Islet precursor cell (in vitro differentiated cells): ENCODE data around the gene MAN2A2.
"Not testable (repeated sequence)": the region's sequence is repeated elsewhere in the genome, so short reads cannot be mapped to it uniquely, and the experiment has no call there.

Experiments
- DNase-seq: peaks from one replicate; pipeline ENCODE4 v3.0.0-alpha.2; 2018

MAN2A2 gene

DNA sequence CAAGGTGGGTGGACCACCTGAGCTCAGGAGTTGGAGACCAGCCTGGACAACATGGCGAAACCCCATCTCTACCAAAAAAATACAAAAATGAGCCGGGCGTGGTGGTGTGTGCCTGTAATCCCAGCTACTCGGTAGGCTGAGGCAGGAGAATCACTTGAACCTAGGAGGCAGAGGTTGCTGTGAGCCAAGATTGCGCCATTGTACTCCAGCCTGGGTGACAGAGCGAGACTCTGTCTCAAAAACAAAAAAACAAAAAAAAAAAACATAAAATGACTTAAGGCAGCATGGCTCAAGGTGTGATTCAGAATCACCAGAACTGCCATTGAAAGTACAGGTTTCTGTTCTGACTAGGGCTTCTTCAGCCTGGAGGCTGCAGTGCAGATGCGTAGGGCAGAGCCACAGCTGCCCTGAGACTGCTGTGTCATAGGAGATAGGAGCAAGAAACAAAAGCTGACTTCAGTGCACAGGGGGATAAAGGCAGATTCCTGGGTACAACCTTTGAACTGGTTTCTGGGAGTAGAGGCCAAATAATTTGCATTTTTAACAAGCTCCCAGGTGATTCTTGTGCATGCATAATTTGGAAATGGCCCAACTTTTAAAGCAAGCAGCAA lies 19.7 kb downstream of the MAN2A2 start:
- DNase-seq = not testable (repeated sequence)

DNA sequence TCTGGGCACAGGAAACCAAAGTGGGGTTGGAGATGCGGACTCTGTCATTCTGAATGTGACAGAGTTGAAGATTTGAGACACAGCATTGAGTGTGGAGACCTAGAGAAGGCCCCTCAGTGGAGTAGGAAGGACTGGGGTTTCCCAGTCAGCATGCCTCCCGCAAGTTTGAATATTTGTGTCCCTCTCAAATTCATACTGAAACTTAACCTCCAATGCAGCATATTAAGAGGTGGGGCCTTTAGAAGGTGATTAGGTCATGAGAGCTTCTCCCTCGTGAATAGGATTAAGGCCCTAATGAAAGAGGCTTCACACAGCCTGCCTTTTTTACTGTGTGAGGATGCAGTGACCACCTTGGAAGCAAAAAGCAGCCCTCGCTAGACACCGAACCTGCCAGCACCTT lies 21.3 kb downstream of the MAN2A2 start:
- no peak for DNase-seq

DNA sequence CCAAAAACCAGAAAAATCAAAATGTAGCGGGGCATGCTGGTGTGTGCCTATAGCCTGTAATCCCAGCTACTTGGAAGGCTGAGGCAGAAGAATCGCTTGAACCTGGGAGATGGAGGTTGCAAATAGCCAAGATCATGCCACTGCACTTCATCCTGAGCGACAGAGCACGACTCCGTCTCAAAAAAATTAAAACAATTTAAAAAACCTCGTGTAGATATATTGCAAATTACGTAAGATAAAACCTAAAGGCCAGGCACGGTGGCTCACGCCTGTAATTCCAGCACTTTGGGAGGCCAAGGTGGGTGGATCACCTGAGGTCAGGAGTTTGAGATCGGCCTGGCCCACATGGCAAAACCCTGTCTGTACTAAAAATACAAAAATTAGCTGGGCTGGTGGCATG lies 23.7 kb downstream of the MAN2A2 start:
- not testable (repeated sequence) for DNase-seq

DNA sequence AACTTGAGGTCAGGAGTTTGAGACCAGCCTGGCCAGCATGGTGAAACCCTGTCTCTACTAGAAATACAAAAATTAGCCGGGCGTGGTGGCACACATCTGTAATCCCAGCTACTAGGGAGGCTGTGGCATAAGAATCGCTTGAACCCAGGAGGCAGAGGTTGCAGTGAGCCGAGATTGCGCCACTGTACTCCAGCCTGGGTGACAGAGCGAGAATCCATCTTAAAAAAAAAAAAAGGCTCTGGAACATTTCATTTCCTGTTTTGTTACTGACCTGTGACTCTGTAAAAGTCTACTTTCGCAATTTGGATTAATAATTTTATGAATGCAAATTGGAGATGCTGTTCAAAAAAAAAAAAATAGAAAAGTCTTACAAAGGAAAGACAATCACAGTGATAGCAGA lies 25.0 kb downstream of the MAN2A2 start:
- not testable (repeated sequence) for DNase-seq

DNA sequence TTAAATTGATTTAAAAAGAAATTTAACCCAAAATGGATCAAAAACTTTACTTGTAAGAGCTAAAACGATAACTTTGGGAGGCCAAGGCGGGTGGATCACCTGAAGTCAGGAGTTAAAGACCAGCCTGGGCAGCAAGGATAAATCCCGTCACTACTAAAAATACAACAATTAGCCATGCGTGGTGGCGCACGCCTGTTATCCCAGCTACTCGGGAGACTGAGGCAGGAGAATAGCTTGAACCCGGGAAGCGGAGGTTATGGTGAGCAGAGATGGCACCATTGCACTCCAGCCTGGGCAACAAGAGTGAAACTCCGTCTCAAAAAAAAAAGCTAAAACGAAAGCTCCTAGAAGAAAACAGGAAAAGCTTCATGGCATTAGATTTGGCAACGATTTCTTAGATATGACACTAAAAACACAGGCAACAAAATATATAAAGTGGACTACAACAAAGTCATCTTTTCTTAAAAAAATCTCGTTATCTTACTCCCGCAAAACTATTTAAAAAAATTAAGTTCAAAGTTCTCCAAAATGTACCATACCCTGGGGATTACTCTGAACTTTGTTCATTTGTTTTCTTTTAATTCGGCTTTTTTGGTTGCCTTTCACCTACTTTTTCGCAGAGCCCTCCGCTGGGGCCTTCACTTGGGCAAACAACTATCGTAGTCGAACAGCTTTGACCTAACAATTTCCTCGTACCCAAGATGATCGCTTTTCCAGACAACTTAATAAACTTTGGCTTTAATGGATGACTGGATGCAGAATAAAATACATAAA lies 26.3 kb downstream of the MAN2A2 start:
- no peak for DNase-seq

DNA sequence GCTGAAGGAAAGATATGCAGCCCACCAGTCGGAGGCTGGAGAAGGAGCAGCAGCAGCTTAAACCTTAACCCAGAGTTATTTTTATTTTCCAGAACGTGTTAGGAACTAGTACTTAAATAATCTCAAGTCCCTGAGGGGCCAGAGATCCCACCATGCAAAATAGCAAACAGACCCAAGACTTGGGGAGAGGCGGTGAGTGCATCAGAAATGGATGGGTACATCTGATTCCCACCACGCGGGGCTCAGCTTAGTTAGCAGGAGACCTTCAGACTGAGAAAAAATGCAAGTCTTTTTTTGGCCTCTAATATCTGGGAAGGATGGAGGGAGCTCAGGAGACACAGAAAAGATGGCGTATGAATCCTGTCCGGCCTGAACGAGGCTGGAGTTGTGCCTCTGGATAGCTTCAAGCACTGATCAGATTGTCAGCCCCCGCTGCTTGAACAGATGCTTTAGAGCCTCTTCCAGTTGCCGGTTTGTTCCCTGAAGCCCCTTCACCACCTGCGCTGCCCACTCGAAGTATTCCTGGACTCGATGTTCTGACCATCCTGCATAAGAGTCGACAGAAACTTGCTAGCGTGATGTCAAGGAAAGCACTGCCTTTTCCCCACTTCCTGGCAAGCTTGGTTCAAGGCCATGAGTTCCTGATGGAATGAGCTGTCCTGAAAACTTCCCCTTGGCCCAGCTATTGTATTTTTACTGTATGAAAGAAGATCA lies 27.9 kb downstream of the MAN2A2 start:
- no peak for DNase-seq

DNA sequence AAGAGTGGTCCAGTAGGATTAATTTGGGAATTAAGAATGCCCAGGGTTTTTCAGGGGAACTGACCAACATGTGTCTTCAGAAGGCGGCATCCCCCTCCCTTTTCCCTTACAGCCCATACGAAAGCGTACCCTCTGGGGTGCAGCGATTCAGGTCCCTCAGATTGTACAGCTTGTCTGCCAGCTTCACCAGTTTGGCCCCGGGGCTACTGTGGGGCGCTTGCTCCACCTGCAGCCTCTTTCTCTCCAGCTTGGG lies 28.4 kb downstream of the MAN2A2 start:
- no peak for DNase-seq

DNA sequence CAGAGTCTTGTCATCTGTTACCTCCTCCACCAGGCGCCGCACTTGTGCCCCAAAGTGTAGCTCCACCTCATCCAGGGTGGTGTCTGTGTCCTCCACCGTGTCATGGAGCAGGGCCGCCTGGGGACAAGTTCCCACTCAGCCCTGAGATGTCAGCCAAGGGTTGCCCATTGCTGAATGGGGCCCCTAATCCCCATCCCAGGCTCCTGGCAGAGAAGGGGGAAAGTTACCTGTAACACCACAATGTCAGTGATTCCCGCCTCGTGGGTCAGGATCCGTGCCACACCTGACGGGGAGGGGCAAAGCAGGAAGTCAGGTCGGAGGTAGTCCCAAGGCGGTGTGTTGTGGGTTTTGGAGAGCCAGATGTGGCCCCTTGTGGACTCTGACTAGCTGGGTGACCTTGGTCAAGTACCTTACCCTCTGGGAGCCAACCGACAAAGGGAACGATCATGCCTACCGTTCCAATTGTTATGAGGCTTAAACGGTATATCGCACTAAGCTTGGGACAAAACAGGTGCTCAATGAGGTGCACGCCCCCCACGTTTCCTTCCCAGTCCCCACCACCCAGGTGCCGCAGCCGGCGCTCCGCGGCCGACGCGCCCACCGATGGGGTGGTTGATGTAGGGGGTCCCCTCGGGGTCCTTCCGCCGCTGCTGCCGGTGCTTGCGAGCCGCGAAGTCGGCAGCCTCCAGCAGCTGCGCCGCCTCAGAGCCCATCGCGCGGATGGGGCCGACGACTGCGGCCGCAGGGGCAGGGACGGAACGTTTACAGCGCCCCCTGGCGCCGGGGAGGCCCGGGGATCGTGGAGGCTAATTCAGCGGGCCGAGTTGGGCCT lies 28.9 kb downstream of the MAN2A2 start, which contains the start of gene HDDC3:
Gene HDDC3 (minus strand): TSS at position 722 of the 832 bp plus-strand sequence. CDS start 9 bp downstream, at position 713.
- peak; percentile 94 for DNase-seq

DNA sequence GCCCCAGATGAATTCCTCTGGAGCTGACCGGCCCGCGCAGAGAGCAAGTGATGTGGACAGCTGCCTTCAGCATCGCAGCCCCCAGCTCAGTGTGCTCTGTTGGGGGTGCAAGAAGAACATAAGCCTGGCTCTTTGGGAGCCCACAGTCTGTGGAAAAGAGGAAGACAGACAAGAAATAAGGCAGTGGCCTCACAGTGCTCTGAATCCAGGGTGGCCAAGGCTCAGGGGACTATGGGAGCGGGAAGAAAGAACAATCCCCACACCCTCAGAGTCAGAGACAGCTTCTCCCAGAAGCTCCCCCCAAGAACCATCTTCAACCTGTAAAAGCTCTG lies 29.5 kb downstream of the MAN2A2 start:
- no peak for DNase-seq

DNA sequence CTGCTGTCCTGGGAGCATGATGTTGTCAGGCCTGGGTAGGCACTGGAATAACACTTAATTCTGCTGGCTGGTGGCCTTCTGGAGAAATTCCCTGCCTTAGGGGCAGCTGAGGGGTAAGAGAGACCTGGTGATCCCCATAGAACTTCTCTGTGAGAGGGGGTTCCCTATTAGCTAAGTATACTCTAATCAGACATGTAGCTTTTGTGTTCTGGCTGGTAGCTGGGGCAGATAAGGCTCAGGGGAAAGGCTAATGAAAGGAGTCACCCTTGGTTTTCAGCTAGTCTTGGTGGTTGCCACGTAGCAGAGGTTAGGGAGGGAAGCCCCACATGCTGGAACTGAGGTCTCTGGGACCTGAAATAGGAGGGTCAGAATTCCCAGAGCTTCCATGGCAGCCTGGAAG lies 30.2 kb downstream of the MAN2A2 start:
- no peak for DNase-seq

DNA sequence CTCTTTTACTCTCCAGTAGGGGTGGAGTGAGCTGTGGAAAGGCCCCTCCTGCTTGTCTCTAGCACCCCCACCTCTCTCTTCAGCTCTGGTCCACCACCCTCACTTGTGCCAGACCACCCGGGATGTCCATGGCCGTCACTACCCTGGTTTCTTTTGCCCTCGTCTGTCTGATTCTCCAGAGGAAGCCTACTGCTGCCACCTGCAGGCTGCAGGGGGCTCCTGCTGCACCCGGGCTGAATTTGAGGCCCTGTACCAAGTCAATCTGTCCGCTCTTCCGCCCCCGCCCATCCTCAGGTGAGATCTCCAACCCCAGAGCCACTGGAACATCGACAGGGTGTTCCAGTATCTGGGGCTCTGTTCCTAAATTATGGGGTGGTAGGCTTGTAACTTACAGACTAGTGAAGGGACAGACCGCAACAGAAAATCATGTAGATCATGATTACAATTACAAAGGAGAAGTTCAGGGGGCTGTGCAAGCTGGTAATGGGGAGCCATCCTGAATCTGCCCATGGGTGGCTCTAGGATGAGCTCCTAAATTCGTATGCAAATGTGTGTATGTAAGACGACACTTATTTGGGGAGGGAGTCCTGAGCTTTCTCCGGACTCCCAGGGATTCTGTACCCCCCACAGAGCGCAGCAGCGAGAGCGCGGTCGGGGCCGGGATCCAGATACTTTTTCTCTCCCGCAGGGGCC lies 31.3 kb downstream of the MAN2A2 start:
- peak; percentile 95 for DNase-seq

DNA sequence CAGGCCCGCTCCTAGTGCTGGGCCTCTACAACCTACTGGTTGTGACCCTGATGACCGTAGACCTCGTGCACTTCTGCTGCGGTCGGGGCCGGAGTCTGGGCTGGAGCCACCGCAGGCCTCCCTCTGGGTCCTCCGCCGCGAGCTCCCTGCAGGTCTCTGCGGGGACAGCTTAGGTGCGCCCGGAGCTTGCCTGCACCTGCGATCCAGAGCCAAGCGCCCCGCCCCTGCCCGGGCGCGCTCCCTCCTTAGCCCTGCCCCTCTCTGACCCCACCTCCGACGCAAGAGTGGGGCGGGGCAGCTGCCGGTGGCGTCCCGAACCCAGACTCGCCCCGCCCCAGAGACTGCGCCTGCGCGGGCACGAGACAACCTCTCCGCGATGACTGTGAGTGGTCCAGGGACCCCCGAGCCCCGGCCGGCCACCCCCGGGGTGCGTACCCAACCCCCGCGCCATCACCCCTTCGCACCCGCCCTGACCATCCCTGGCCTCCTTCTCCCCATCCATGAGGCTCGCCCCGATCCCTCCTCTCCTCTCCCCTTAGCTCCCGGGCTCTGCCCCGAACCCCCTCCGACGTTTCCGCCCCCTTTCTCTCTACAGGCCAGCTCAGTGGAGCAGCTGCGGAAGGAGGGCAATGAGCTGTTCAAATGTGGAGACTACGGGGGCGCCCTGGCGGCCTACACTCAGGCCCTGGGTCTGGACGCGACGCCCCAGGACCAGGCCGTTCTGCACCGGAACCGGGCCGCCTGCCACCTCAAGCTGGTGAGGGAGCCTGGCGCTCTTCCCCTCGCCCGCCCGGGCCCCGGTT lies 32.0 kb downstream of the MAN2A2 start, which contains the start of gene UNC45A:
Gene UNC45A (plus strand): TSS at position 337 of the 803 bp plus-strand sequence. CDS start 40 bp downstream, at position 377.
- peak; percentile 97 for DNase-seq

DNA sequence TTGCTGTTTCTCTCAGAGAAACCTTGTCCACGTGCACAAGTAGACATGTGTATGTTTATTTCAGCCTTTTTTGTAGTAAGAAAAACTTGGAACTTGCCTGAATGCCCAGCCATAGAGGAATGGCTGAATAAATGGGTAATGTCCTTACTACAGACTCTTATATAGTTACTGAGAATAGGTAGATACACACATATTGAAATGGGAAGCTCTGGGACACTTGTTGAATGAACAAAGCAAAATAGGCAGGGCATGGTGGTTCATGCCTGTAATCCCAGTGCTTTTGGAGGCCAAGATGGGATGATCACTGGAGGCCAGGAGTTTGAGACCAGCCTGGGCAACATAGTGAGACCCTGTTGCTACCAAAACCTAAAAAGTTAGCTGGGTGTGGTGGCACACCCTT lies 33.7 kb downstream of the MAN2A2 start:
- DNase-seq = no peak

DNA sequence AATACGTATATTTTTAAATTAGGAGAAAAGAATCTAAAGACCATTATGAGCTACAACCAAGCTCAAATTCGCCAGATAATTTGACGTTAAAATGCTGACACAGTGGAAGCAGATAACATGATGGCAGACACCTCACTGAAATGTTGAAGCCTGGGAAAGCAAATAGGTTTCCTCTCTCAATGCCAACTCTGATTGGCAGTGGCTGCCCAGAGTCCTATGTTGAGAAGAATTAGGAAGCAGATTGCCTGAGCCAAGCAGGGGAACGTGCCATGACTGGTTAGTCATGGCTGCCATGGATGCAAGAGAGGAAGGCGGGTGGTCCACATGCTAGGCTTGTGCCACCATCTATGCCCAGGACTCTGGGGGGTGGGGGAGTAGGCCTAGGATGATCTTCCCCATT lies 35.2 kb downstream of the MAN2A2 start:
- DNase-seq = no peak

DNA sequence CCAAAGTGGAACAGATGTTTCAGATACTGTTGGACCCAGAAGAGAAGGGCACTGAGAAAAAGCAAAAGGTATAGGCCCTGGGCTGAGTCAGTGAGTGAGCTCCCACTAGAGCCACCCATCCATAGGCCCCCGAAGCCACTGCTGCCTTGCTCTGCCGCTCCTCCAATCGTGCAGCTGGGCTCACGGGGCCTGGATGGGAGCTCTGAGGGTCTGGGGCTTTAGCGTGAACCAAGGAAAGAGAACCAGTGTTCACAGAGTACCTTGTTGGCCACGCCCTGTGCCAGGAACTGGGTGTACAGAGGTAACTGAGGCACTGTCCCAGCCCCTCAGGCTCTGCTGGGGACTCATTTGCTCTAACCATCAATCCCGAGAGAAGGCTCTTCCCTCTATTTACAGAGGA lies 36.7 kb downstream of the MAN2A2 start:
- DNase-seq = no peak

DNA sequence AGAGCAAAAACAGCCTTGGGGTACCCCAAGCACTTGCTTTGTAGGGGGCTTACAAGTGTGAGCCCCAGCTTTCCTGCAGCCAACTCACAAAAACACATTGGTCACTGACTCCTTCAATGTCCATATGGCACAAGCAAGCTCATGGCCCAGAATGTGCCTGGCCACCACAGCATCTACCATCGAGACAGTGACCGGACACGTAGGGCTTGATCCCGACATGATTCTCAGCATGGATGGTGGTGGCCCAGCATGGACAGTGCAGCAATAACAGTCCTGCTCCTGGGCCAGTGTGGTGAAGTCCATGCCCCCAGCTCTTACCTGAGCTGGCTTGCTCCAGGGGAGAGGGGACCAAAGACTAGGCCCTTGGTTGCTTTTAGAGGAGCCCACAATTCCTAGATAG lies 37.9 kb downstream of the MAN2A2 start:
- DNase-seq = no peak

DNA sequence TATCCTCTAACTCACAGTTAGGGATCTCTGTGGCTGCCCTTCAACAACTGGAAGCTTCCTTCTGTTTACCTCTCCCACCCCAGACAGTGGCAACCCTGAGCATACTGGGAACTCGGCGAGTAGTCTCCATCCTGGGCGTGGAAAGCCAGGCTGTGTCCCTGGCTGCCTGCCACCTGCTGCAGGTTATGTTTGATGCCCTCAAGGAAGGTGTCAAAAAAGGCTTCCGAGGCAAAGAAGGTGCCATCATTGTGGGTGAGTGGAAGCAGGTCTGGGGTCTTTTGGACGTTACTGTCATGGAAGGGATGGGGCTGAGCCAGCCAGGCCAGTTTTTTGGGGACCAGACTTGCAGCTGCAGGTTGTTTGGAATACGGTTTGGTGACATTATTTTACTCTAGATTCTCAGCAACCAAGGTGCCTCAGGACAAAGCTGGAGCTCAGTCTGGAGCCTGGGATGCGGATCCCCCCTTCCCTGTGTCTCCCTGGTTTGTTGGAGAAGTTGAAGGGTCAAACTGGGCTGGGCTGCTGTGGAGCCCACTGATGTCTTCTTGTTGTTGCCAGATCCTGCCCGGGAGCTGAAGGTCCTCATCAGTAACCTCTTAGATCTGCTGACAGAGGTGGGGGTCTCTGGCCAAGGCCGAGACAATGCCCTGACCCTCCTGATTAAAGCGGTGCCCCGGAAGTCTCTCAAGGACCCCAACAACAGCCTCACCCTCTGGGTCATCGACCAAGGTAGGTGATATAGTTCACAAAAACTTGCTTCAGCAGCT lies 39.4 kb downstream of the MAN2A2 start:
- no peak for DNase-seq

DNA sequence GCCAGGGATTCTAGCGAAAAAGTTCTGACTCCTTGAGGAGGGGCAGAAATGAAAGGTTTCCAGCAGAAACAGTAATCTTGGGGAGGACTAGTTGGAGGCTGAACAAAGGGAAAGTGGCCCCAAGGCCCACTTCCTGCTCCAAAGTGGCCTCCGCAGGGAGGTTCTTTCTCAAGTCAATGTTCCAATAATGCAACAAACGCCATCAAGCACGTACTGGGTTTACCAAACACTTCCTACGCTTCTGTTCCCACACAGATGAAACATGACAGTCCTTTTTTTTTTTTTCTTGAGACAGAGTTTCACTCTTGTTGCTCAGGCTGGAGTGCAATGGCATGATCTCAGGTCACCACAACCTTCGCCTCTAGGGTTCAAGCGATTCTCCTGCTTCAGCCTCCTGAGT lies 42.0 kb downstream of the MAN2A2 start:
- DNase-seq = no peak

DNA sequence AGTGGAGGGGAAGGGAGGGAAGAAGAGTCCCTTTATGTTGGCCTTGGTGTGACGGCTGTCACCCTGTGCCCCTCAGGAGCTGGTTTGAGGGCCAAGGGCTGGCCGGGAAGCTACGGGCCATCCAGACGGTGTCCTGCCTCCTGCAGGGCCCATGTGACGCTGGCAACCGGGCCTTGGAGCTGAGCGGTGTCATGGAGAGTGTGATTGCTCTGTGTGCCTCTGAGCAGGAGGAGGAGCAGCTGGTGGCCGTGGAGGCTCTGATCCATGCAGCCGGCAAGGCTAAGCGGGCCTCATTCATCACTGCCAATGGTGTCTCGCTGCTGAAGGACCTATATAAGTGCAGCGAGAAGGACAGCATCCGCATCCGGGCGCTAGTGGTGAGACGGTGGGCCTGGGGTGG lies 43.4 kb downstream of the MAN2A2 start:
- no peak for DNase-seq

DNA sequence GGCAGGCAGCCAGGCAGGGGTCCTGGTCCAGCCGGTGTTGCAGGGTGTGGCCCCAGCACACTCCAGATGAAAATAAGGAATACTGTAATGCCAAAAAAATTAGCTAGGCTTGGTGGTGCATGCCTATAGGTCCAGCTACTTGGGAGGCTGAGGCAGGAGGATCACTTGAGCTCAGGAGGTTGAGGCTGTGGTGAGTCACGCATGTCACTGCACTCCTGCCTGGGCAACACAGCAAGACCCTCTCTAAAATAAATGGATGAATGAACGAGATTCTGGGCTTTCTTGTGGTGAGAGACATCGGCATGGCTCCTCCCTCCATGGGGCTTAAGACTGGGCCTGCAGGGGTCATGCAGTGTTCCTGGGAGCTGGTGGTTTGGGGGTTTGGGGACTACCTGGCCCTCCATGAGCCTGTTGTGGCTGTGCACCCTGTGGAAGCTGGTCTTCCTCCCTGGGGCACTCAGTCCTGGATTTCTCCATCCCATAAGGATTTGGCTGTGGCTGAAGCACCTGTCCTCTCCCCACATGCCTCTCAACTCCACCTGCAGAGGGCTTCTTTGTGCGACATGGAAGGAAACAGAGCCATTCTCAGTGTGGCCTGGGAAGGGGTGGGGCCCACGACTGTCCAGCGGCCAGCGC lies 44.0 kb downstream of the MAN2A2 start:
- DNase-seq = no peak
